SU-DHL-6 (cell line): ENCODE data around the gene MAPKBP1.

Experiments
- H2AFZ ChIP-seq: fragments of 200-600 bp; sonication (generic); 2 replicates; pipeline ENCODE4 v1.6.1; 2014; ENCODE audit warnings: low read depth, mild to moderate bottlenecking, moderate library complexity, mixed read lengths, antibody characterized with exemption, low read length; ENCODE audit not compliant: severe bottlenecking
- H3F3A ChIP-seq: fragments of 200-600 bp; shearing (Covaris generic); 2 replicates; pipeline ENCODE4 v1.6.0; 2016; ENCODE audit warnings: antibody characterized with exemption, mild to moderate bottlenecking; ENCODE audit not compliant: insufficient read depth
- H3K27ac ChIP-seq: fragments of 200-600 bp; sonication (generic); 2 replicates; pipeline ENCODE4 v1.5.1; 2016; ENCODE audit warnings: low read depth, mild to moderate bottlenecking, low read length, moderate library complexity, mixed read lengths
- H3K27me3 ChIP-seq: fragments of 200-600 bp; sonication (generic), shearing (Covaris generic); 2 replicates; pipeline ENCODE4 v1.6.0; 2014; ENCODE audit warnings: mild to moderate bottlenecking, low read length
- H3K36me3 ChIP-seq: fragments of 200-600 bp; sonication (generic); 2 replicates; pipeline ENCODE4 v1.6.1; 2014; ENCODE audit warnings: mild to moderate bottlenecking, low read length, mixed read lengths
- H3K4me2 ChIP-seq: fragments of 300-600, 200-600 bp; shearing (Covaris generic), sonication (generic); 2 replicates; pipeline ENCODE4 v1.6.0; 2014; ENCODE audit warnings: low read length, low read depth, mild to moderate bottlenecking; ENCODE audit not compliant: poor library complexity, severe bottlenecking
- H3K4me3 ChIP-seq: fragments of 200-600 bp; sonication (generic); 2 replicates; pipeline ENCODE4 v1.5.1; 2014; ENCODE audit warnings: antibody characterized with exemption, low read length, mild to moderate bottlenecking, mixed read lengths; ENCODE audit not compliant: insufficient read depth, poor library complexity, severe bottlenecking
- H3K79me2 ChIP-seq: fragments of 200-600 bp; sonication (generic); 2 replicates; pipeline ENCODE4 v1.6.1; 2014; ENCODE audit warnings: mild to moderate bottlenecking, low read length, moderate library complexity; ENCODE audit not compliant: insufficient read depth
- H3K9ac ChIP-seq: fragments of 200-600 bp; sonication (generic); 2 replicates; pipeline ENCODE4 v1.7.0; 2014; ENCODE audit warnings: mild to moderate bottlenecking, low read length
- H3K9me2 ChIP-seq: fragments of 200-600 bp; sonication (generic); replicated peaks from 2 replicates; pipeline ENCODE4 v1.6.1; 2014; ENCODE audit warnings: low read length; ENCODE audit not compliant: insufficient read depth
- H3K9me3 ChIP-seq: fragments of 200-600 bp; sonication (generic); 2 replicates; pipeline ENCODE4 v1.6.1; 2014; ENCODE audit warnings: low read length, mixed read lengths; ENCODE audit not compliant: insufficient read depth
- H4K20me1 ChIP-seq: fragments of 200-600 bp; sonication (generic); 2 replicates; pipeline ENCODE4 v1.6.1; 2014; ENCODE audit warnings: low read depth, mild to moderate bottlenecking, antibody characterized with exemption, low read length, moderate library complexity, mixed read lengths
- EZH2phosphoT487 ChIP-seq: fragments of 200-600 bp; sonication (generic), shearing (Covaris generic); conservative IDR thresholded peaks from 2 replicates; pipeline ENCODE4 v1.6.1; 2018; ENCODE audit warnings: mild to moderate bottlenecking, antibody characterized with exemption, low read length, moderate library complexity, mixed read lengths
- TF ChIP-seq, protein P1 (sequence below): fragments of 200-600 bp; sonication (generic); IDR thresholded peaks from one replicate; pipeline ENCODE4 v1.5.1; 2017; ENCODE audit warnings: antibody characterized with exemption, mild to moderate bottlenecking, low read length, moderate library complexity; ENCODE audit not compliant: insufficient read depth, poor library complexity, severe bottlenecking

Gene MAPKBP1

GRCh38 chr15:41860049-41860828 is 86.0 kb downstream of the MAPKBP1 start:
- Histone ChIP-seq H3K27ac (no peak overlapping the region), H3K36me3 (no peaks in the 10 kb centered on the region), H3K79me2 (no peaks in the 10 kb centered on the region), H3K9ac (no peak overlapping the region), H3K4me3 (no peak overlapping the region), H3K27me3 (no peaks in the 10 kb centered on the region), H3K4me2 (no peak overlapping the region), H3K9me3 (no peaks in the 10 kb centered on the region), H3F3A (no peaks in the 10 kb centered on the region), H3K9me2 (no peaks in the 10 kb centered on the region), H2AFZ (no peak overlapping the region), H4K20me1 (no peaks in the 10 kb centered on the region)
- TF ChIP-seq, protein P1, sequence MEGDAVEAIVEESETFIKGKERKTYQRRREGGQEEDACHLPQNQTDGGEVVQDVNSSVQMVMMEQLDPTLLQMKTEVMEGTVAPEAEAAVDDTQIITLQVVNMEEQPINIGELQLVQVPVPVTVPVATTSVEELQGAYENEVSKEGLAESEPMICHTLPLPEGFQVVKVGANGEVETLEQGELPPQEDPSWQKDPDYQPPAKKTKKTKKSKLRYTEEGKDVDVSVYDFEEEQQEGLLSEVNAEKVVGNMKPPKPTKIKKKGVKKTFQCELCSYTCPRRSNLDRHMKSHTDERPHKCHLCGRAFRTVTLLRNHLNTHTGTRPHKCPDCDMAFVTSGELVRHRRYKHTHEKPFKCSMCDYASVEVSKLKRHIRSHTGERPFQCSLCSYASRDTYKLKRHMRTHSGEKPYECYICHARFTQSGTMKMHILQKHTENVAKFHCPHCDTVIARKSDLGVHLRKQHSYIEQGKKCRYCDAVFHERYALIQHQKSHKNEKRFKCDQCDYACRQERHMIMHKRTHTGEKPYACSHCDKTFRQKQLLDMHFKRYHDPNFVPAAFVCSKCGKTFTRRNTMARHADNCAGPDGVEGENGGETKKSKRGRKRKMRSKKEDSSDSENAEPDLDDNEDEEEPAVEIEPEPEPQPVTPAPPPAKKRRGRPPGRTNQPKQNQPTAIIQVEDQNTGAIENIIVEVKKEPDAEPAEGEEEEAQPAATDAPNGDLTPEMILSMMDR, result no peak
- no peak for TF ChIP-seq EZH2phosphoT487

- no peaks in the 10 kb centered on the region for H3K36me3 ChIP-seq
- no peak overlapping the region for H3K27ac ChIP-seq
- H3K9ac ChIP-seq, result no peak overlapping the region
- H4K20me1 ChIP-seq, result no peaks in the 10 kb centered on the region
- no peaks in the 10 kb centered on the region for H3F3A ChIP-seq
- no peaks in the 10 kb centered on the region for H3K27me3 ChIP-seq
- no peaks in the 10 kb centered on the region for H3K79me2 ChIP-seq
- H3K4me3 ChIP-seq, result no peak overlapping the region
- H2AFZ ChIP-seq, result no peak overlapping the region
- H3K9me2 ChIP-seq, result no peaks in the 10 kb centered on the region
- TF ChIP-seq, protein P1, result no peak
- no peak for TF ChIP-seq EZH2phosphoT487
- no peak overlapping the region for H3K4me2 ChIP-seq
- no peaks in the 10 kb centered on the region for H3K9me3 ChIP-seq
Observed at GRCh38 chr15:41861736-41862356, 87.6 kb downstream of the MAPKBP1 start.

- TF ChIP-seq, protein P1, result no peak
- TF ChIP-seq EZH2phosphoT487, result no peak
- Histone ChIP-seq H3K4me2 (no peak overlapping the region), H3K36me3 (no peaks in the 10 kb centered on the region)
Observed at GRCh38 chr15:41862515-41863116, 88.3 kb downstream of the MAPKBP1 start.

More at GRCh38 chr15:41862515-41863116, 88.3 kb downstream of the MAPKBP1 start:
- Histone ChIP-seq H3K4me3 (no peak overlapping the region), H3K9me3 (no peaks in the 10 kb centered on the region), H3K9me2 (no peaks in the 10 kb centered on the region), H3K79me2 (no peaks in the 10 kb centered on the region), H3K27ac (no peak overlapping the region), H3K27me3 (no peaks in the 10 kb centered on the region), H4K20me1 (no peaks in the 10 kb centered on the region), H2AFZ (no peak overlapping the region), H3K9ac (no peak overlapping the region), H3F3A (no peaks in the 10 kb centered on the region)
